ENCODE measurements around the gene ZMIZ1. TPM values are rescaled to one million over a fixed set of nuclear protein-coding genes. Genes with fewer than 3 reads are reported as not detected.

ZMIZ1 gene
- total RNA-seq, 2 experiments from 2014 or later = 14.6 to 15.5 TPM

DNA sequence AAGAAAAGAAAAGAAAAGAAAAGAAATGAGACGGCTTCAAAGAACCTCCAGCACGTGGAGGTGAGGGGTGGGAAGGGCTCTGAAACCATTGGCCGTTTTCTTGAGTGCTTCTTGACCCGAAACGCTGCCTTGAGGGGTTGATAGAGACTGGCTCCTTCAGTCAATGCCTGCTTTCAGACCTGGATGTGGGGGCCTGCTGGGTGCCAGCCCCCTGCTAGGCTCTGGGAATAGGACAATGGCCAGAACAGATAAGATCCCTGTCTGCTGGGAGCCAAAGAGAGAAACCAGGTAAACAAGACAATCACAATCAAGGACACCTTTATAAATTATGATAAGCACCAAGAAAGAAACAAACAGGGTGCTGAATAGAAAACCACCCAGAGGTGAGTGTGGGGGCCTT, 27.7 kb downstream of the ZMIZ1 start:
- no peak overlapping the region for H3K27ac ChIP-seq (ENCODE audit: low read depth in 1 of 2, low read length in 2 of 2)
- intact Hi-C loops (cut with DNase I, micrococcal nuclease) = no loop called here
- ATAC-seq (ENCODE audit: poor library complexity) (no peak), DNase-seq (no peak)
- no peaks in the 10 kb centered on the region for H3K36me3 ChIP-seq (ENCODE audit: insufficient read depth, low read length)
- no peak overlapping the region for H3K27ac Mint-ChIP-seq
- CTCF ChIA-PET = no interaction called here
- H3K4me3 Mint-ChIP-seq = no peak overlapping the region
- POLR2A ChIA-PET = no interaction called here
- TF ChIP-seq, protein P1, sequence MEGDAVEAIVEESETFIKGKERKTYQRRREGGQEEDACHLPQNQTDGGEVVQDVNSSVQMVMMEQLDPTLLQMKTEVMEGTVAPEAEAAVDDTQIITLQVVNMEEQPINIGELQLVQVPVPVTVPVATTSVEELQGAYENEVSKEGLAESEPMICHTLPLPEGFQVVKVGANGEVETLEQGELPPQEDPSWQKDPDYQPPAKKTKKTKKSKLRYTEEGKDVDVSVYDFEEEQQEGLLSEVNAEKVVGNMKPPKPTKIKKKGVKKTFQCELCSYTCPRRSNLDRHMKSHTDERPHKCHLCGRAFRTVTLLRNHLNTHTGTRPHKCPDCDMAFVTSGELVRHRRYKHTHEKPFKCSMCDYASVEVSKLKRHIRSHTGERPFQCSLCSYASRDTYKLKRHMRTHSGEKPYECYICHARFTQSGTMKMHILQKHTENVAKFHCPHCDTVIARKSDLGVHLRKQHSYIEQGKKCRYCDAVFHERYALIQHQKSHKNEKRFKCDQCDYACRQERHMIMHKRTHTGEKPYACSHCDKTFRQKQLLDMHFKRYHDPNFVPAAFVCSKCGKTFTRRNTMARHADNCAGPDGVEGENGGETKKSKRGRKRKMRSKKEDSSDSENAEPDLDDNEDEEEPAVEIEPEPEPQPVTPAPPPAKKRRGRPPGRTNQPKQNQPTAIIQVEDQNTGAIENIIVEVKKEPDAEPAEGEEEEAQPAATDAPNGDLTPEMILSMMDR (IDR thresholded peaks at IDR 0.05) = no peak
- H3K27me3 Mint-ChIP-seq = no peaks in the 10 kb centered on the region
- no peaks in the 10 kb centered on the region for H3K36me3 Mint-ChIP-seq (ENCODE audit: low read depth)
- no peaks in the 10 kb centered on the region for H3K9me3 ChIP-seq (ENCODE audit: control insufficient read depth in 1 of 2, insufficient read depth in 1 of 2, low read length in 2 of 2)
- peaks cover 61% of the 10 kb centered on the region for H3K4me1 Mint-ChIP-seq (ENCODE audit: low read depth)
- H3K27me3 ChIP-seq (ENCODE audit: control insufficient read depth in 1 of 2, insufficient read depth in 2 of 2, low read length in 2 of 2) = no peaks in the 10 kb centered on the region
- H3K9me3 Mint-ChIP-seq = no peaks in the 10 kb centered on the region
- peaks cover 42% of the 10 kb centered on the region for H3K4me1 ChIP-seq (ENCODE audit: insufficient read depth, low read length)
- no peak overlapping the region for H3K4me3 ChIP-seq (ENCODE audit: low read length)

DNA sequence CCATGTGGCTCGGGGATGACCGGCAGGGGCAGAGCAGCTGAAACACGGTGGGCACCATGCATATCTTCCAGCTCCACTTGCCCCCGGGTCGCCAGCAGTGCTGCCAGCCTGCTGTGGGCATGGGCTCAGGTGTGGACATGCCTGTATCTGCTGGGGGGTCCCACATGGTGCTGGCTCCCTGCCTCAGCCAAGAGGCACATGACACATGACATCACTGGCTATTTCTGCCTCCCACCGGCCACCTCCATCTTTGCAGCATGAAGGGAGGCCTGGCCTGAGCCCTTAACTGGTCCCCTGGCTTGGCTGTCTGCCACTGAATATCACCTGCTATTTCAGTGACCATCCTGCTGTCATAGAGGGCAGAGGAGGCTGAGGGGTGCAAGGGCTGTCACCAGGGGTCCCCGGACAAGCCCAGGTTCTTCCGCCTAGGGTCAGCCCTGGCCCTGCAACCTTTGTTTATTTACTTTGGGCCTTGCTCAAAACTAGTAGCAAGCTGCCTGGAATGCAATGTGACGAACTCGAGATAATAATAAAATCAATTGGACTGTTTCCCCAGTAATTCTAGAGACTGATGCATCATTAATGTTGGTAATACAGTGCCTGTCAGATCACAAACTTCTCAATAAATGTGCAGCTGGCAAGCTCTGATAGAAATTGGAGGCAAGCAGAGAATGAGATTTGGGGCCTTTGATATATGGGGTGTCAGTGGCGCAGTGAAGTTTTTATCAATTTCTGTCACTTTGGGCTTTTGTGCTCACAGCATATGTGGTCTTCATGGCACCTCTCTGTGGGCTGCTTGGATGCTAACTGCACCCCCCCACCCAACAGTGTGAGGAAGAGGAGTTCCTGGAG, 28.5 kb downstream of the ZMIZ1 start:
- TF ChIP-seq, protein P1 (IDR thresholded peaks at IDR 0.05) = no peak
- DNase-seq (no peak), ATAC-seq (ENCODE audit: poor library complexity) (no peak)
- Mint-ChIP-seq H3K36me3 (ENCODE audit: low read depth) (no peaks in the 10 kb centered on the region), H3K27me3 (no peaks in the 10 kb centered on the region), H3K4me1 (ENCODE audit: low read depth) (peaks cover 61% of the 10 kb centered on the region), H3K27ac (no peak overlapping the region), H3K9me3 (no peaks in the 10 kb centered on the region), H3K4me3 (no peak overlapping the region)
- no peaks in the 10 kb centered on the region for H3K9me3 ChIP-seq (ENCODE audit: control insufficient read depth in 1 of 2, insufficient read depth in 1 of 2, low read length in 2 of 2)
- ChIA-PET POLR2A (no interaction called here), CTCF (no interaction called here)
- H3K27ac ChIP-seq (ENCODE audit: low read depth in 1 of 2, low read length in 2 of 2) = no peak overlapping the region
- H3K36me3 ChIP-seq (ENCODE audit: insufficient read depth, low read length) = no peaks in the 10 kb centered on the region
- H3K4me1 ChIP-seq (ENCODE audit: insufficient read depth, low read length) = peaks cover 45% of the 10 kb centered on the region
- no peaks in the 10 kb centered on the region for H3K27me3 ChIP-seq (ENCODE audit: control insufficient read depth in 1 of 2, insufficient read depth in 2 of 2, low read length in 2 of 2)
- H3K4me3 ChIP-seq (ENCODE audit: low read length) = no peak overlapping the region
- intact Hi-C loops (cut with DNase I, micrococcal nuclease) = no loop called here

DNA sequence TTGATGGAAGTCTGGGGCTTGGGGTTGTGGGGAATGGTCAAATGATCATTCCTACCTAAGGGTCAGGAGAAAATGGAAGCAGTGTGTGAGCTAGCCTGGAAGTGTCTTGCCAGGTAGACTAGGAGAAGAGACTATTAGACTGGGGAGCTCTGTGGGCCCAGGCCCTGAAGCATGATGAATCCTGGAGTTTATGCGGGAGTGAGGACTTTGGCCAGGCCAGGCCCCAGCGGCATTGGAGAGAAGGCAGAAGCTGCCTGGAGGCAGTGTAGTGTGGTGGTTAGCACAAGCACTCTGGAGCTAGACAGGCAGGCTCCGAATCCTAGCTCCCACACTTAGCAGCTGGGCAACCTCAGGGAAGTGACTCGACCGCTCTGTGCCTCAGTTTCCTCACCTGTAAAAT, 29.3 kb downstream of the ZMIZ1 start:
- DNase-seq (no peak), ATAC-seq (ENCODE audit: poor library complexity) (no peak)
- H3K36me3 ChIP-seq (ENCODE audit: insufficient read depth, low read length) = no peaks in the 10 kb centered on the region
- no peaks in the 10 kb centered on the region for H3K36me3 Mint-ChIP-seq (ENCODE audit: low read depth)
- TF ChIP-seq, protein P1 (IDR thresholded peaks at IDR 0.05) = no peak
- no peaks in the 10 kb centered on the region for H3K27me3 ChIP-seq (ENCODE audit: control insufficient read depth in 1 of 2, insufficient read depth in 2 of 2, low read length in 2 of 2)
- no peak overlapping the region for H3K4me3 ChIP-seq (ENCODE audit: low read length)
- H3K9me3 Mint-ChIP-seq = no peaks in the 10 kb centered on the region
- no peak overlapping the region for H3K27ac Mint-ChIP-seq
- CTCF ChIA-PET = no interaction called here
- H3K4me1 ChIP-seq (ENCODE audit: insufficient read depth, low read length) = peaks cover 45% of the 10 kb centered on the region
- POLR2A ChIA-PET = no interaction called here
- no peak overlapping the region for H3K27ac ChIP-seq (ENCODE audit: low read depth in 1 of 2, low read length in 2 of 2)
- H3K4me1 Mint-ChIP-seq (ENCODE audit: low read depth) = peaks cover 62% of the 10 kb centered on the region
- H3K9me3 ChIP-seq (ENCODE audit: control insufficient read depth in 1 of 2, insufficient read depth in 1 of 2, low read length in 2 of 2) = no peaks in the 10 kb centered on the region
- H3K27me3 Mint-ChIP-seq = no peaks in the 10 kb centered on the region
- H3K4me3 Mint-ChIP-seq = no peak overlapping the region
- intact Hi-C loops (cut with DNase I, micrococcal nuclease) = no loop called here

All from CD4-positive, alpha-beta T cell (primary cell).